Measurements from ENCODE around the gene C1orf21.

DNA sequence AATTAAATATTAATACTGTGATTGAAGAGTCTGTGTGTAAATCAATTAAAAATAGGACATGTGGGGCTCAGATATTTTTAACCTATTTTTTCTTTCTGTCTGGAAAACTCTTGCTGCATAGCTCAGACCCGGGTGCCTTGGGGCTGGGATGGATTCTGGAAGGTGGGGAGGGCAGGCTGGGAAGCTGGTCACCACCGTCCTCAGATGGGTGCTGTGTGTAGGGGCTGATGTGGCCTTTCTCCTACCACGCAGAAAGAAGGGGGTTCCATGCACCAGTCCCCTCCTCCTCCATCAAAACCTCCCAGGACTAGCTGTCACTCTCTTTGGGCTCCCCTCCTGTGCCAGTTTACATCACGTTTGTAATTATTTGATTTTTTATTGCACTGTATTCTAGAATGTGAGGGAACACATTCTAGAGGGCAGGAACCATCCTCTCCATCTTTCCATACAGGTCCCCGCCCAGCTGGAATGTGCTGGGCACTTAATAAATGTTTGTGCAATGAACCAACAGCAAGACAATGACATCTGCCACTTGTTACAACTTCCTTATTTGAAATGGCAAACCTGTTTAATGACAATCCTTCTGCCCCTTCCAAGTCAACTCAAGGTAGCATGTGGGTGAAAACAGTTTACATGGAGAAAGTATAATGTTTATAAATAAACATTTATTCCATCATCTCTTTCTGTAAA lies 263.5 kb downstream of the C1orf21 start:
- TF ChIP-seq, protein P1, sequence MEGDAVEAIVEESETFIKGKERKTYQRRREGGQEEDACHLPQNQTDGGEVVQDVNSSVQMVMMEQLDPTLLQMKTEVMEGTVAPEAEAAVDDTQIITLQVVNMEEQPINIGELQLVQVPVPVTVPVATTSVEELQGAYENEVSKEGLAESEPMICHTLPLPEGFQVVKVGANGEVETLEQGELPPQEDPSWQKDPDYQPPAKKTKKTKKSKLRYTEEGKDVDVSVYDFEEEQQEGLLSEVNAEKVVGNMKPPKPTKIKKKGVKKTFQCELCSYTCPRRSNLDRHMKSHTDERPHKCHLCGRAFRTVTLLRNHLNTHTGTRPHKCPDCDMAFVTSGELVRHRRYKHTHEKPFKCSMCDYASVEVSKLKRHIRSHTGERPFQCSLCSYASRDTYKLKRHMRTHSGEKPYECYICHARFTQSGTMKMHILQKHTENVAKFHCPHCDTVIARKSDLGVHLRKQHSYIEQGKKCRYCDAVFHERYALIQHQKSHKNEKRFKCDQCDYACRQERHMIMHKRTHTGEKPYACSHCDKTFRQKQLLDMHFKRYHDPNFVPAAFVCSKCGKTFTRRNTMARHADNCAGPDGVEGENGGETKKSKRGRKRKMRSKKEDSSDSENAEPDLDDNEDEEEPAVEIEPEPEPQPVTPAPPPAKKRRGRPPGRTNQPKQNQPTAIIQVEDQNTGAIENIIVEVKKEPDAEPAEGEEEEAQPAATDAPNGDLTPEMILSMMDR (IDR thresholded peaks at IDR 0.05): no peak
- TF ChIP-seq, protein P2, sequence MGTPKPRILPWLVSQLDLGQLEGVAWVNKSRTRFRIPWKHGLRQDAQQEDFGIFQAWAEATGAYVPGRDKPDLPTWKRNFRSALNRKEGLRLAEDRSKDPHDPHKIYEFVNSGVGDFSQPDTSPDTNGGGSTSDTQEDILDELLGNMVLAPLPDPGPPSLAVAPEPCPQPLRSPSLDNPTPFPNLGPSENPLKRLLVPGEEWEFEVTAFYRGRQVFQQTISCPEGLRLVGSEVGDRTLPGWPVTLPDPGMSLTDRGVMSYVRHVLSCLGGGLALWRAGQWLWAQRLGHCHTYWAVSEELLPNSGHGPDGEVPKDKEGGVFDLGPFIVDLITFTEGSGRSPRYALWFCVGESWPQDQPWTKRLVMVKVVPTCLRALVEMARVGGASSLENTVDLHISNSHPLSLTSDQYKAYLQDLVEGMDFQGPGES (IDR thresholded peaks at IDR 0.05; ENCODE audit: low read depth, low read length): no peak
- TF ChIP-seq RAD21 (IDR thresholded peaks at IDR 0.05; ENCODE audit: low read length): no peak
- TF ChIP-seq YY1 (IDR thresholded peaks at IDR 0.05; ENCODE audit: low read depth): no peak
- TF ChIP-seq, protein P3, sequence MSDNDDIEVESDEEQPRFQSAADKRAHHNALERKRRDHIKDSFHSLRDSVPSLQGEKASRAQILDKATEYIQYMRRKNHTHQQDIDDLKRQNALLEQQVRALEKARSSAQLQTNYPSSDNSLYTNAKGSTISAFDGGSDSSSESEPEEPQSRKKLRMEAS (IDR thresholded peaks at IDR 0.05; ENCODE audit: low read depth): no peak
- no peak for TF ChIP-seq TAF1 (IDR thresholded peaks at IDR 0.05; ENCODE audit: borderline replicate concordance, low read depth, low read length)
- TF ChIP-seq, protein P4, sequence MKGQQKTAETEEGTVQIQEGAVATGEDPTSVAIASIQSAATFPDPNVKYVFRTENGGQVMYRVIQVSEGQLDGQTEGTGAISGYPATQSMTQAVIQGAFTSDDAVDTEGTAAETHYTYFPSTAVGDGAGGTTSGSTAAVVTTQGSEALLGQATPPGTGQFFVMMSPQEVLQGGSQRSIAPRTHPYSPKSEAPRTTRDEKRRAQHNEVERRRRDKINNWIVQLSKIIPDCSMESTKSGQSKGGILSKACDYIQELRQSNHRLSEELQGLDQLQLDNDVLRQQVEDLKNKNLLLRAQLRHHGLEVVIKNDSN (IDR thresholded peaks at IDR 0.05; ENCODE audit: borderline replicate concordance, low read depth): no peak
- TF ChIP-seq ZBTB33 (IDR thresholded peaks at IDR 0.05; ENCODE audit: borderline replicate concordance, low read depth): no peak
- TF ChIP-seq USF2 (IDR thresholded peaks at IDR 0.05; ENCODE audit: borderline replicate concordance, low read depth, low read length): no peak
- TF ChIP-seq FOXM1 (IDR thresholded peaks at IDR 0.05; ENCODE audit: low read depth): no peak
- no peak for TF ChIP-seq EP300 (IDR thresholded peaks at IDR 0.05; ENCODE audit: borderline replicate concordance in 1 of 2, low read depth in 1 of 2, low read length in 1 of 2)
- TF ChIP-seq REST (IDR thresholded peaks at IDR 0.05; ENCODE audit: low read depth, low read length): no peak
- no peak for TF ChIP-seq MXI1 (IDR thresholded peaks at IDR 0.05; ENCODE audit: low read depth, low read length)

Measured in SK-N-SH (cell line).